GM23338 (cell line): ENCODE results near the gene ZNF664. TPM values are rescaled to one million over a fixed set of nuclear protein-coding genes. Genes with fewer than 3 reads are reported as not detected.

Experiments used
- ATAC-seq: fragments of 200-7000 bp; cut with Tn5 transposase; 3 replicates; pipeline ENCODE4 v1.9.1; 2020
- DNase-seq: peaks from one replicate; pipeline ENCODE4 v3.0.0-alpha.2; 2015; ENCODE audit warnings: low spot score
- H2AFZ ChIP-seq: fragments of 200-600 bp; sonication (generic); 2 replicates; pipeline ENCODE4 v1.8.0; 2016; ENCODE audit warnings: antibody characterized with exemption, mild to moderate bottlenecking, moderate library complexity
- H3F3A ChIP-seq: fragments of 200-600 bp; sonication (generic); replicated peaks from 2 replicates; pipeline ENCODE4 v1.8.0; 2017; ENCODE audit warnings: antibody characterized with exemption, mixed run types, low read depth
- H3K27ac ChIP-seq: fragments of 200-600 bp; sonication (generic); 2 replicates; pipeline ENCODE4 v1.6.1; 2016; ENCODE audit warnings: low read depth
- H3K27me3 ChIP-seq: fragments of 200-600 bp; sonication (generic); 2 replicates; pipeline ENCODE4 v1.8.0; 2016; ENCODE audit warnings: mild to moderate bottlenecking, mixed run types, moderate library complexity; ENCODE audit not compliant: insufficient read depth
- H3K36me3 ChIP-seq: fragments of 200-600 bp; sonication (generic); 2 replicates; pipeline ENCODE4 v1.8.0; 2016; ENCODE audit warnings: mild to moderate bottlenecking; ENCODE audit not compliant: insufficient read depth
- H3K4me1 ChIP-seq: fragments of 200-600 bp; sonication (generic); 2 replicates; pipeline ENCODE4 v1.8.0; 2016; ENCODE audit warnings: mild to moderate bottlenecking, moderate library complexity; ENCODE audit not compliant: insufficient read depth
- H3K4me2 ChIP-seq: fragments of 200-600 bp; sonication (generic); 2 replicates; pipeline ENCODE4 v1.7.1; 2017; ENCODE audit warnings: mixed run types
- H3K4me3 ChIP-seq: fragments of 200-600 bp; sonication (generic); 2 replicates; pipeline ENCODE4 v1.6.1; 2016; ENCODE audit warnings: mixed run types
- H3K79me2 ChIP-seq: fragments of 200-600 bp; sonication (generic); replicated peaks from 2 replicates; pipeline ENCODE4 v1.8.0; 2017; ENCODE audit warnings: mild to moderate bottlenecking; ENCODE audit not compliant: insufficient read depth
- H3K9me2 ChIP-seq: fragments of 200-600 bp; sonication (generic); 2 replicates; pipeline ENCODE4 v1.8.0; 2017; ENCODE audit not compliant: insufficient read depth
- H4K20me1 ChIP-seq: fragments of 200-600 bp; sonication (generic); replicated peaks from 2 replicates; pipeline ENCODE4 v1.8.0; 2017; ENCODE audit warnings: mild to moderate bottlenecking; ENCODE audit not compliant: insufficient read depth
- H3K27ac Mint-ChIP-seq: 2 replicates; pipeline ENCODE4 v1.8.0; 2020; ENCODE audit warnings: inconsistent platforms, mild to moderate bottlenecking, moderate library complexity, mixed read lengths
- H3K27me3 Mint-ChIP-seq: 3 replicates; pipeline ENCODE4 v1.8.0; 2022; ENCODE audit warnings: low read depth, mild to moderate bottlenecking, moderate library complexity, mixed read lengths, inconsistent platforms; ENCODE audit not compliant: insufficient read depth, poor library complexity
- H3K36me3 Mint-ChIP-seq: 3 replicates; pipeline ENCODE4 v1.8.0; 2021; ENCODE audit warnings: low read depth, mild to moderate bottlenecking, inconsistent platforms, moderate library complexity, mixed read lengths
- H3K4me1 Mint-ChIP-seq: 3 replicates; pipeline ENCODE4 v1.8.0; 2020; ENCODE audit warnings: mild to moderate bottlenecking, inconsistent platforms, mixed read lengths
- H3K4me3 Mint-ChIP-seq: 3 replicates; pipeline ENCODE4 v1.8.0; 2021; ENCODE audit warnings: moderate library complexity, mild to moderate bottlenecking, inconsistent platforms, mixed read lengths
- H3K9me3 Mint-ChIP-seq: 3 replicates; pipeline ENCODE4 v1.8.0; 2020; ENCODE audit warnings: moderate library complexity, mild to moderate bottlenecking, inconsistent platforms, mixed read lengths
- CREB1 ChIP-seq: fragments of 250-450 bp; sonication (Bioruptor Pico); IDR thresholded peaks from 2 replicates; pipeline ENCODE4 v1.5.0; 2020; ENCODE audit warnings: low read depth, mild to moderate bottlenecking, moderate library complexity
- EZH2 ChIP-seq: fragments of 200-600 bp; sonication (generic); IDR thresholded peaks from one replicate; pipeline ENCODE4 v1.8.0; 2017; ENCODE audit warnings: antibody characterized with exemption, mild to moderate bottlenecking, low read depth; ENCODE audit not compliant: unreplicated experiment
- EZH2phosphoT487 ChIP-seq: fragments of 200-600 bp; sonication (generic); IDR thresholded peaks from one replicate; pipeline ENCODE4 v1.8.1; 2018; ENCODE audit warnings: antibody characterized with exemption; ENCODE audit not compliant: unreplicated experiment
- JUNB ChIP-seq: IDR thresholded peaks from one replicate; pipeline ENCODE4 v1.6.1; 2016; ENCODE audit warnings: antibody characterized with exemption; ENCODE audit not compliant: unreplicated experiment
- NANOG ChIP-seq: IDR thresholded peaks from 2 replicates; pipeline ENCODE4 v1.6.1; 2016; ENCODE audit warnings: antibody characterized with exemption, borderline replicate concordance
- POLR2AphosphoS5 ChIP-seq: IDR thresholded peaks from 2 replicates; pipeline ENCODE4 v1.6.1; 2016; ENCODE audit warnings: antibody characterized with exemption, low read depth
- STAT1 ChIP-seq: IDR thresholded peaks from one replicate; pipeline ENCODE4 v1.6.1; 2016; ENCODE audit warnings: antibody characterized with exemption; ENCODE audit not compliant: unreplicated experiment
- ZNF114 ChIP-seq: fragments of 250-450 bp; sonication (Bioruptor Pico); IDR thresholded peaks from 2 replicates; pipeline ENCODE4 v1.5.0; 2020; ENCODE audit warnings: mild to moderate bottlenecking, moderate library complexity
- ZNF331 ChIP-seq: fragments of 250-450 bp; sonication (Bioruptor Pico); IDR thresholded peaks from 2 replicates; pipeline ENCODE4 v1.5.0; 2020; ENCODE audit warnings: low read depth, mild to moderate bottlenecking, moderate library complexity
- polyA plus RNA-seq: library from polyadenylated mRNA; unstranded; fragments of >200 nt; fragmentation: Nextera tagmentation; extraction: Ambion mirVana; gene quantifications from 2 replicates; pipeline ENCODE4 v1.2.1, GENCODE V29; 2016
- total RNA-seq: library from RNA; depleted of rRNA; stranded (reverse); fragments of >200 nt; shearing (Covaris generic); gene quantifications from 2 replicates; pipeline ENCODE4 v1.2.3, GENCODE V29; 2014
- TF ChIP-seq, protein P1 (sequence below), 2 experiments: fragments of 200-600 bp in 1 of 2; sonication (generic) in 1 of 2; conservative IDR thresholded peaks; 2 replicates each; pipeline versions ENCODE4 v1.5.1 to v1.6.1; 2016 to 2017; ENCODE audit warnings: antibody characterized with exemption in 2 of 2, low read depth in 2 of 2, mild to moderate bottlenecking in 2 of 2, moderate library complexity in 1 of 2
- TF ChIP-seq, protein P2 (sequence below): IDR thresholded peaks from 2 replicates; pipeline ENCODE4 v1.6.1; 2016; ENCODE audit warnings: antibody characterized with exemption
- TF ChIP-seq, protein P3 (sequence below): IDR thresholded peaks from one replicate; pipeline ENCODE4 v1.6.1; 2018; ENCODE audit warnings: antibody characterized with exemption; ENCODE audit not compliant: unreplicated experiment

The ZNF664 gene
- total and polyA plus RNA-seq, 2 experiments from 2014 or later: 8.1 to 35.2 TPM

DNA sequence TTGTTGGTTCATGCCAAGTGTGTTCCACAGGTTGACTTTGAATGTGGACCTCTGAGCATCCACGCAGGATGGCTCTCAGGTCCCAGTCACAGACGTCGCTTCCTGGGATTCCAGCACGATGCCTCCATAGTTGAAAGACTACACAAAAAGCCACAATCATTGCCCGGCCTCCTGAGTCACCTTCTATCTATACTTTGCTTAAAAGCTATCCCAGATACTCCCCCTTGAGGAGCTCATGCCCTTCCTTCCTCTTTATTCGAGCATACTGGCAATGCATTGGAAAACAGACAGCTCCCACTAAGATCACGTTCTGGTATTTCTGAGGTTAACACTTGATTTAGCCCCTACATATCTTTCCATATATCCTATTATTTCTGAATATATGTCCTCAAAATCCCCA lies 40.1 kb downstream of the ZNF664 start (continued):
- TF ChIP-seq, protein P1, sequence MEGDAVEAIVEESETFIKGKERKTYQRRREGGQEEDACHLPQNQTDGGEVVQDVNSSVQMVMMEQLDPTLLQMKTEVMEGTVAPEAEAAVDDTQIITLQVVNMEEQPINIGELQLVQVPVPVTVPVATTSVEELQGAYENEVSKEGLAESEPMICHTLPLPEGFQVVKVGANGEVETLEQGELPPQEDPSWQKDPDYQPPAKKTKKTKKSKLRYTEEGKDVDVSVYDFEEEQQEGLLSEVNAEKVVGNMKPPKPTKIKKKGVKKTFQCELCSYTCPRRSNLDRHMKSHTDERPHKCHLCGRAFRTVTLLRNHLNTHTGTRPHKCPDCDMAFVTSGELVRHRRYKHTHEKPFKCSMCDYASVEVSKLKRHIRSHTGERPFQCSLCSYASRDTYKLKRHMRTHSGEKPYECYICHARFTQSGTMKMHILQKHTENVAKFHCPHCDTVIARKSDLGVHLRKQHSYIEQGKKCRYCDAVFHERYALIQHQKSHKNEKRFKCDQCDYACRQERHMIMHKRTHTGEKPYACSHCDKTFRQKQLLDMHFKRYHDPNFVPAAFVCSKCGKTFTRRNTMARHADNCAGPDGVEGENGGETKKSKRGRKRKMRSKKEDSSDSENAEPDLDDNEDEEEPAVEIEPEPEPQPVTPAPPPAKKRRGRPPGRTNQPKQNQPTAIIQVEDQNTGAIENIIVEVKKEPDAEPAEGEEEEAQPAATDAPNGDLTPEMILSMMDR (conservative IDR thresholded peaks at IDR 0.05; ENCODE audit: low read depth in 2 of 2): no peak
- no peak for TF ChIP-seq STAT1
- TF ChIP-seq EZH2: no peak
- no peak for TF ChIP-seq EZH2phosphoT487
- no peak for TF ChIP-seq CREB1 (CRISPR knock-in tag)

DNA sequence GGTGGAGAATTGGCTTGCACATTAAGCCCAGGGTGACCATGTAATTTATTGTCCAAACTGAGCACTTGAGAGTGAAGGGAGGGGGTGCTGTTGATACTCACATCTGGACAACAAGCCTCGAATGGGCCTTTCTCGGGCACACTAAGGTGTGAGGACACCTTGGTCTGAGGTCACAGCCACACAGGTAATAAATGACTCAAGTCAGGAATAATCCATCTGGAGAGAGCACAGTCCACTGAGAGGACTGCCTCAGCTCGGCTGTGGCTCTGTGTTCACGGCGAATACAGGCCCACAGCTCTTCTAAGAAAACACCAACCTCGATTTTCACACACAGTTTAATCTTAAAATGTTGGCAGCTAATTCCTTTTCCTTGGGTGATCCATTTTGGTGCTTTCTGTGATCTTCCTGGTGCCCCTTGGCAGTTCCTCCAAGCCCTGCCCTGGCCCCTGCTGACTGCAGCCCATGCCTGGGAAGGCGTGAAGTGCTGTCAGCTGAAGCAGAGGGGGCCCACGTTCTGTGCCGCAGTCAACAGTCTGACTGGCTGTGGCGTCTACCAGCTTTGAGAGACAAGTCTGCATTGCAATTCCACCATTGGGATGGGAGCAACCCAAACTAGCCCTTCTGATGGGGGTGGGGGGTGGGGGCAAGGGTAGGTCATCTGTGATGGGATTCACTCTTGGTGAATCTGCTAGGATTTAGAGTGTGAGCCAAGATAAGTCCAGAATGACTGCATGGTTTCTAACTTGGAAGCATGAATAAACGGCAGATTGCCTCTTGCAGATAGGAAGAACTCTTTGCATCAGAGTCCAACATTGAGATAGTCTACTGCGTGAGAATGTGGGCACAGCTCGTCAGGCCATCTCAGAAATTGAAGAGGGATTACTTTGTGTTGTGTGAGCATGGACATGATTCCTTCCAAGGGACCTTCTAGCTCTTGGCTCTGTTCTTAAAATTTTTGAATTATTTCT lies 42.8 kb downstream of the ZNF664 start:
- H3K4me3 ChIP-seq: no peak overlapping the region
- Mint-ChIP-seq H3K27ac (no peak overlapping the region), H3K36me3 (peaks cover 18% of the 10 kb centered on the region; the same call in 2 of the 3 replicates), H3K4me1 (peaks cover 4% of the 10 kb centered on the region; the same call in 2 of the 3 replicates), H3K4me3 (no peak overlapping the region), H3K27me3 (peaks cover 2% of the 10 kb centered on the region), H3K9me3 (no peaks in the 10 kb centered on the region)
- no peaks in the 10 kb centered on the region for H3K9me2 ChIP-seq
- H3F3A ChIP-seq: no peaks in the 10 kb centered on the region
- peaks cover 8% of the 10 kb centered on the region; the same call in 1 of the 2 replicates for H3K36me3 ChIP-seq
- DNase-seq (no peak), ATAC-seq (no peak)
- no peaks in the 10 kb centered on the region for H3K27me3 ChIP-seq
- H4K20me1 ChIP-seq: no peaks in the 10 kb centered on the region
- no peak overlapping the region for H3K27ac ChIP-seq
- H2AFZ ChIP-seq: no peak overlapping the region
- H3K4me1 ChIP-seq: no peaks in the 10 kb centered on the region
- H3K4me2 ChIP-seq: no peak overlapping the region
- H3K79me2 ChIP-seq: no peaks in the 10 kb centered on the region
- TF ChIP-seq EZH2phosphoT487 (no peak), STAT1 (no peak)

DNA sequence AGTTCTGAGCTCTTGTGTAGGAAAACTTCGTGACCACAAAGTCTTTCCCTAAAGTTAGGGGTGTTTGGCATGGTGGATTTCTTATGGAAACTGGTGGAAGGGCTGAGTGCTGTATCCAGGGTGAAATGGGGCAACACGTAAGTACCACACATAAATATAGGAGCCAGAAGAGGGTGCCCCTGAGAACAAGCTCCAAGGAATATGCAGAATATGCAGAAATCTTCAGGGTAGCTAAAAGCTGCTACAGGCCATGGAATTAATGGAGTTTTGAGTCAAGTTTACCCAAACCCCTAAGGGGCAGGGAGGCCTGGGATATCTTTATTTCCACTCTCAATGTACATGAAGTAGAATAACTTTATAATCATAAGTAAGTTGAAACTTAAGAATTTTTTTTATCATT lies 44.0 kb downstream of the ZNF664 start:
- H3K4me3 ChIP-seq: no peak overlapping the region
- Mint-ChIP-seq H3K27ac (no peak overlapping the region), H3K4me1 (peaks cover 4% of the 10 kb centered on the region; the same call in 2 of the 3 replicates)
- no peak for TF ChIP-seq EZH2phosphoT487
- TF ChIP-seq EZH2: no peak
- TF ChIP-seq ZNF331 (CRISPR knock-in tag): no peak
- no peak for TF ChIP-seq JUNB
- TF ChIP-seq ZNF114 (CRISPR knock-in tag): no peak
- TF ChIP-seq, protein P2, sequence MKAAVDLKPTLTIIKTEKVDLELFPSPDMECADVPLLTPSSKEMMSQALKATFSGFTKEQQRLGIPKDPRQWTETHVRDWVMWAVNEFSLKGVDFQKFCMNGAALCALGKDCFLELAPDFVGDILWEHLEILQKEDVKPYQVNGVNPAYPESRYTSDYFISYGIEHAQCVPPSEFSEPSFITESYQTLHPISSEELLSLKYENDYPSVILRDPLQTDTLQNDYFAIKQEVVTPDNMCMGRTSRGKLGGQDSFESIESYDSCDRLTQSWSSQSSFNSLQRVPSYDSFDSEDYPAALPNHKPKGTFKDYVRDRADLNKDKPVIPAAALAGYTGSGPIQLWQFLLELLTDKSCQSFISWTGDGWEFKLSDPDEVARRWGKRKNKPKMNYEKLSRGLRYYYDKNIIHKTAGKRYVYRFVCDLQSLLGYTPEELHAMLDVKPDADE: no peak
- no peak for TF ChIP-seq NANOG
- no peak for TF ChIP-seq STAT1
- TF ChIP-seq POLR2AphosphoS5: no peak
- TF ChIP-seq, protein P1 (conservative IDR thresholded peaks at IDR 0.05; ENCODE audit: low read depth in 2 of 2): no peak
- TF ChIP-seq, protein P3, sequence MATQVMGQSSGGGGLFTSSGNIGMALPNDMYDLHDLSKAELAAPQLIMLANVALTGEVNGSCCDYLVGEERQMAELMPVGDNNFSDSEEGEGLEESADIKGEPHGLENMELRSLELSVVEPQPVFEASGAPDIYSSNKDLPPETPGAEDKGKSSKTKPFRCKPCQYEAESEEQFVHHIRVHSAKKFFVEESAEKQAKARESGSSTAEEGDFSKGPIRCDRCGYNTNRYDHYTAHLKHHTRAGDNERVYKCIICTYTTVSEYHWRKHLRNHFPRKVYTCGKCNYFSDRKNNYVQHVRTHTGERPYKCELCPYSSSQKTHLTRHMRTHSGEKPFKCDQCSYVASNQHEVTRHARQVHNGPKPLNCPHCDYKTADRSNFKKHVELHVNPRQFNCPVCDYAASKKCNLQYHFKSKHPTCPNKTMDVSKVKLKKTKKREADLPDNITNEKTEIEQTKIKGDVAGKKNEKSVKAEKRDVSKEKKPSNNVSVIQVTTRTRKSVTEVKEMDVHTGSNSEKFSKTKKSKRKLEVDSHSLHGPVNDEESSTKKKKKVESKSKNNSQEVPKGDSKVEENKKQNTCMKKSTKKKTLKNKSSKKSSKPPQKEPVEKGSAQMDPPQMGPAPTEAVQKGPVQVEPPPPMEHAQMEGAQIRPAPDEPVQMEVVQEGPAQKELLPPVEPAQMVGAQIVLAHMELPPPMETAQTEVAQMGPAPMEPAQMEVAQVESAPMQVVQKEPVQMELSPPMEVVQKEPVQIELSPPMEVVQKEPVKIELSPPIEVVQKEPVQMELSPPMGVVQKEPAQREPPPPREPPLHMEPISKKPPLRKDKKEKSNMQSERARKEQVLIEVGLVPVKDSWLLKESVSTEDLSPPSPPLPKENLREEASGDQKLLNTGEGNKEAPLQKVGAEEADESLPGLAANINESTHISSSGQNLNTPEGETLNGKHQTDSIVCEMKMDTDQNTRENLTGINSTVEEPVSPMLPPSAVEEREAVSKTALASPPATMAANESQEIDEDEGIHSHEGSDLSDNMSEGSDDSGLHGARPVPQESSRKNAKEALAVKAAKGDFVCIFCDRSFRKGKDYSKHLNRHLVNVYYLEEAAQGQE: no peak

More for the DNA sequence above, 44.0 kb downstream of the ZNF664 start:
- Histone ChIP-seq H3F3A (no peaks in the 10 kb centered on the region), H3K9me2 (no peaks in the 10 kb centered on the region), H2AFZ (no peak overlapping the region), H3K79me2 (no peaks in the 10 kb centered on the region), H3K36me3 (peaks cover 8% of the 10 kb centered on the region; the same call in 1 of the 2 replicates), H3K4me2 (no peak overlapping the region), H4K20me1 (no peaks in the 10 kb centered on the region), H3K27me3 (no peaks in the 10 kb centered on the region), H3K4me1 (no peaks in the 10 kb centered on the region), H3K27ac (no peak overlapping the region)
- DNase-seq (no peak), ATAC-seq (no peak)
- no peaks in the 10 kb centered on the region for H3K9me3 Mint-ChIP-seq
- peaks cover 2% of the 10 kb centered on the region for H3K27me3 Mint-ChIP-seq
- H3K4me3 Mint-ChIP-seq: no peak overlapping the region
- peaks cover 9% of the 10 kb centered on the region; the same call in 2 of the 3 replicates for H3K36me3 Mint-ChIP-seq
